Measurements from ENCODE around the gene NIT2. TPM values are rescaled to one million over a fixed set of nuclear protein-coding genes. Genes with fewer than 3 reads are reported as not detected.

The NIT2 gene
- total RNA-seq, 4 donors from 2014 or later: 21.8 to 46.1 (median 35.0) TPM

DNA sequence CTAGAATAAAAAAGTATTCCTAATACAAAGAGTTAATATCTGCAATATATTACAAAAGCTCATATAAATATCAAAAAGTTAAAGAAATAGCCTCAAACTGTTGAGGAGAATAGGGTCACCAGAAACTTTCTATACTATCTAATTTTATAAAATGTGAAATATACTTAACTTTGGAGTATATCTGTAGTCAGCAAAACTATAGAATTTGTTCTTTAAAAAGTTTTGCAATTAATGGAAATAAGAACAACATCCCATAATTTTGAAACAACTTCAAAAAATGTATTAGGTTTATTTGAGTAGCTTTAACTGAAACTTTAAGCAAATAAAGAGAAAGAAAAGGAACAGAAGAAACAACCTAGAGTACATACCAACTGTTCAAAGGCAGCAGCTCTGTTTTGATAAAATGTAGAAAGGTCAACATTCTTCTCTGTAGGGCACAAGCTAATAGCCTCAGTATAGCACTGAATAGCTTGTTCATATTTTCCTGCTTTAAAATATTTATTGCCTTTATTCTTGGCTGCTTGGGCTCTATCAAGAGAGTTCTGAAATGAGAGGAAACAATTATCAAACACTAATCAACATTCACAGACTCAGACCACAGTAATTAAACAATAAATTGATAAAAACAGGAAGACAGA, 52.0 kb downstream of the NIT2 start:
- DNase-seq (ENCODE audit: low spot score in 2 of 2): no peak
- H3K4me3 ChIP-seq (ENCODE audit: low read depth, poor library complexity, severe bottlenecking): no peak overlapping the region
- TF ChIP-seq POLR2A (IDR thresholded peaks at IDR 0.05): no peak
- TF ChIP-seq, protein P1, sequence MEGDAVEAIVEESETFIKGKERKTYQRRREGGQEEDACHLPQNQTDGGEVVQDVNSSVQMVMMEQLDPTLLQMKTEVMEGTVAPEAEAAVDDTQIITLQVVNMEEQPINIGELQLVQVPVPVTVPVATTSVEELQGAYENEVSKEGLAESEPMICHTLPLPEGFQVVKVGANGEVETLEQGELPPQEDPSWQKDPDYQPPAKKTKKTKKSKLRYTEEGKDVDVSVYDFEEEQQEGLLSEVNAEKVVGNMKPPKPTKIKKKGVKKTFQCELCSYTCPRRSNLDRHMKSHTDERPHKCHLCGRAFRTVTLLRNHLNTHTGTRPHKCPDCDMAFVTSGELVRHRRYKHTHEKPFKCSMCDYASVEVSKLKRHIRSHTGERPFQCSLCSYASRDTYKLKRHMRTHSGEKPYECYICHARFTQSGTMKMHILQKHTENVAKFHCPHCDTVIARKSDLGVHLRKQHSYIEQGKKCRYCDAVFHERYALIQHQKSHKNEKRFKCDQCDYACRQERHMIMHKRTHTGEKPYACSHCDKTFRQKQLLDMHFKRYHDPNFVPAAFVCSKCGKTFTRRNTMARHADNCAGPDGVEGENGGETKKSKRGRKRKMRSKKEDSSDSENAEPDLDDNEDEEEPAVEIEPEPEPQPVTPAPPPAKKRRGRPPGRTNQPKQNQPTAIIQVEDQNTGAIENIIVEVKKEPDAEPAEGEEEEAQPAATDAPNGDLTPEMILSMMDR (IDR thresholded peaks at IDR 0.05): no peak
- intact Hi-C loops (cut with DNase I; ENCODE audit: low total_unique reads): no loop called here

DNA sequence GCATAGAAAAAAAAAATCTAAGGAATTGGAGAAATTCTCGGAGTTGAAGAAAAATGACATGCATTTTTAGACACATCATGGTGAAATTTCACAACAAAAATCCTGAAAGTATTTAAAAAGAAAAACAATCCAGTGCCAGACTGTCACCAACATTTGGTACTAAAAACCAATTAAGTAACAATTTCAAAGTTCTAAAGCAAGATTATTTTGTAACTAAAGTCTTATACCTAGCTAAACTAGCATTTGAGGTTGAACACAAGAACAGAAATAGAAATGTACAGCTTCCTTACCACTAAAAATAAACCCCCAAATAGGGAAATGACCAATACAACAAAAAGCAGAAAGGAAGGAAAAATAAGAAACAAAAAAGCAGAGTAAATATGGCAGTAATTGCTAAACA, 54.5 kb downstream of the NIT2 start:
- whole genome bisulfite sequencing, 2 donors: 94 to 100% methylated on average over 1 of the region's 1 CpG
- DNase-seq (ENCODE audit: low spot score in 2 of 2): no peak
- TF ChIP-seq, protein P1 (IDR thresholded peaks at IDR 0.05): no peak
- no peak for TF ChIP-seq POLR2A (IDR thresholded peaks at IDR 0.05)
- intact Hi-C loops (cut with DNase I; ENCODE audit: low total_unique reads): no loop called here
- no peak overlapping the region for H3K4me3 ChIP-seq (ENCODE audit: low read depth, poor library complexity, severe bottlenecking)

DNA sequence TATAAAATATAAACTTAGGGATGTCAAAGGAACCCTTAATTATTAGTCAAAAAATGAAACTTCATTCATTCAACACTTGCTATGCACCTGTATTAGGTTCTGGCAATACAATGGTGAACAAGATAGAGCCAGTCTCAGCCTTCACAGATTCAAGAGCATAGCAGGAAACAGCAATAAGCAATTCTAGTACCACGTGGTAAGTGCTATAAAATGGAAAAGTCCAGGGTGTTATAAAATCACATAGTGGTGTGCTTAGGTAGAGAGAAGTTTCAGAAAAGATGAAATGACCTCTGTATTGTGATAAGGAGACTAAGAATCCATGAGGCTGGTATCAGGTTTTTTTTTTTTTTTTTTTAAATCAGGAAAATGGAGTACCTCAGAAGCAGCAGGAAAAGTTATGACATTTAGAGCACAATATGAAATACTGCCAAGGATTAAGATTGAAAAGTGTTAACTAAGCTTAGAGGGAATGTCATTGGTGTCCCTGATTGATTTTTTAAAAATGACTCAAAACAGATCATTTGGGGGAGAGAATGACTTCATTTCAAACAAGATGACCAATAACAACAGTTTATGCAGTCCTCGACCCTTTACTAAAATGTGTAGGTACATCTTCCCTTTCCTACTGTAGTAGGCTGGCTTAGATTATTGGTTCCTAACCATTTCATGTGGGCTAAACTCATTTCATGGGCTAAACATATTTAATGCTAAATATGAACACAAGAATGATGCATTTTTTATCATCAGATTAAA, 61.3 kb downstream of the NIT2 start:
- intact Hi-C loops (cut with DNase I; ENCODE audit: low total_unique reads): loop anchor here (5.0 kb wide), 1 partner anchor 1416 kb away; no protein-coding TSS in a partner anchor
- TF ChIP-seq, protein P1 (IDR thresholded peaks at IDR 0.05): no peak
- no peak for TF ChIP-seq POLR2A (IDR thresholded peaks at IDR 0.05)
- H3K4me3 ChIP-seq (ENCODE audit: low read depth, poor library complexity, severe bottlenecking): no peak overlapping the region
- no peak for DNase-seq (ENCODE audit: low spot score in 2 of 2)
- 63 to 69% methylated on average over 2 of the region's 2 CpGs for WGBS, 2 donors

DNA sequence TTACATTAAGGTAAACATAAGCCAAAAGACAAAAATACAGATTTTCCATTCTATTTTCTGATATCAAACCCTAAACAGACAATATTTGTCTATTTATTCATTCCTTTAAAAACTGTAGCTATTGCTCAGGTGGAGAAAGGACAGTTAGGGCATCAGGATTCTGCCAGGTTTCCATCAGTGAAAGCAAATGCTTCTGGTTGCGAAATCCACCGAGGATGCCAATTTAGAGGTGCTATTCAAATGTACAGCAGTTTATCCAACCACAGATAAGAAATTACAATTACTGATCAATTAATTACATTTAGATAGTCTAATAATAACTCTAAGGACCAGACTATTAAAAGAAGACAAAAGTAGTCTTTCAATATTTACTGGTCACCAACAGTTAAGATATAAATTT, 62.4 kb downstream of the NIT2 start:
- TF ChIP-seq, protein P1 (IDR thresholded peaks at IDR 0.05): no peak
- TF ChIP-seq POLR2A (IDR thresholded peaks at IDR 0.05): no peak
- no peak for DNase-seq (ENCODE audit: low spot score in 2 of 2)
- 62 to 71% methylated on average over 2 of the region's 2 CpGs for WGBS, 2 donors
- no peak overlapping the region for H3K4me3 ChIP-seq (ENCODE audit: low read depth, poor library complexity, severe bottlenecking)
- intact Hi-C loops (cut with DNase I; ENCODE audit: low total_unique reads): loop anchor here (5.0 kb wide), 1 partner anchor 1415 kb away; no protein-coding TSS in a partner anchor

DNA sequence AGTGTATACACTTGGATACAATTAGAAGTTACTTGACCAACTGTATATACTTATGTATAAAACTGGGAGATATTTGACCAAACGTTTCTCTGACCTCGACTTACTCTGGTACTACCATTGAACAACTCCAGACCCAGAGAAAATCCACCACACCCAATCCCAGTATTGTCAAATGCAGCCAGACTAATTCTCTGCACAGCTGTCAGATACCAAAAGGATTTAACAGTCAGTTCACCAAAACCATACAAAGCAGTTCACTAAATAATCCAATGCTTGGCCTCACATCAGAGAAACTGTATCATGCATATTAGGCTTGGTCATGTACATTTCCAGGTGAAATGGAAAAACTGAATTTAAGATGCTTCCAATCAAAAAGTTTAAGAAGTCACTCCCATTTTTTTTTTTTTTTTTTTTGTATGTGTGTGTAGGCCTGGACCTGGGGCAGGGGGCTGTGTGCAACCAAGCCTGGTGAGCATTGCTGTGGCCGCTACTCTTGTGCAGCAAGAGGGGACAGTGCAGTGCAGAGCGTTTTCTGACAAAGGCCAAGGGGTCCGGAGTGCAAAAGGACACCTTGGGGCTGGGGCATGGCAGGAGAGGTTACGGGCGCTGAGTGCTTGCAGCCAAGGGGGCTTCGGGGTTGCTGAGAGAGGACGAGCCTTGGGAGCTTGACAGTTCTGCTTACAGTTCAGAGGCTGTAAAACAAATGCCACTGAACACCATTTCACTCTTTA, 64.9 kb downstream of the NIT2 start:
- intact Hi-C loops (cut with DNase I; ENCODE audit: low total_unique reads): loop anchor here (5.0 kb wide), 1 partner anchor 1413 kb away; no protein-coding TSS in a partner anchor
- 35 to 38% methylated on average over 9 of the region's 9 CpGs for WGBS, 2 donors
- TF ChIP-seq POLR2A (IDR thresholded peaks at IDR 0.05): no peak
- TF ChIP-seq, protein P1 (IDR thresholded peaks at IDR 0.05): no peak
- no peak overlapping the region for H3K4me3 ChIP-seq (ENCODE audit: low read depth, poor library complexity, severe bottlenecking)
- no peak for DNase-seq (ENCODE audit: low spot score in 2 of 2)

All from lower leg skin (tissue), 4 donors.